AG20443 (cell line): ENCODE data around the gene MRPL24.
"Not testable (repeated sequence)": the region's sequence is repeated elsewhere in the genome, so short reads cannot be mapped to it uniquely, and the experiment has no call there.

Experiments used
- DNase-seq: peaks from one replicate; pipeline ENCODE4 v3.0.0; 2012; ENCODE audit warnings: low spot score, mixed read lengths

The MRPL24 gene

GRCh38 chr1:156740741-156741480 is at the start of gene MRPL24:
MRPL24 (minus strand) TSS chr1:156741088; CDS start chr1:156738704, 2,384 bp downstream.
- peak; percentile 96 for DNase-seq

GRCh38 chr1:156789621-156790318 is 48.9 kb upstream of the MRPL24 start:
- no peak for DNase-seq

GRCh38 chr1:156788136-156788535 is 47.2 kb upstream of the MRPL24 start:
- DNase-seq: no peak

DNA sequence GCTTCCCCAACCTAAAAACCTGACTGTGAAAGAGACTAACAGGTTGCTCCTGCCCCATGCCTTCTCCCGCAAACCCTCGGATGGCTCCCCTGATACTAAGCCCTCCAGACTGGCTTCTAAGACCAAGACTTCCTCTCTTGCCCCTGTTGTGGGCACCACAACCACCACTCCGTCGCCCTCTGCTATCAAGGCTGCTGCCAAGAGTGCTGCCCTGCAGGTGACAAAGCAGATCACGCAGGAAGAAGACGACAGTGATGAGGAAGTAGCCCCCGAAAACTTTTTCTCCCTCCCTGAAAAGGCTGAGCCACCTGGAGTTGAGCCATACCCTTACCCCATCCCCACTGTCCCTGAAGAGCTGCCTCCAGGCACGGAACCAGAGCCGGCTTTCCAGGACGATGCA is 45.8 kb upstream of the MRPL24 start:
- no peak for DNase-seq

DNA sequence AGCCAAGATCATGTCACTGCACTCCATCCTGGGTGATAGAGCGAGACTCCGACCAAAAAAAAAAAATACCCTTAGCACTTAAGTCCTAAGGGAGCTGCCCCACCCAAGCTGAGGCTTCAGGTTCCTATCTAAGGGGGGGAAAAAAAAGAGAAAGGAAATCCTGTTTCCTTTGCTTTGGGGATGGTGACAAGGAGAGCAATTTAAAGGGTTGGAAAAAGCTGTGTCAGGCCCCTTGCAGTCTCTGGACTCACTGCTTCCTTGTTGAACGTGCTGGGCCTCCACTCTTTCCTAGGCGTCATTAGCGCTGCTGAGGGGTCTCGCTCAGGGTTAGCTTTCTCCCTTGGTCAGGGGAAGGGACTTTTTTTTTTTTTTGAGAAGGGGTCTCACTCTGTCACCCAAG is 44.6 kb upstream of the MRPL24 start:
- DNase-seq: no peak

DNA sequence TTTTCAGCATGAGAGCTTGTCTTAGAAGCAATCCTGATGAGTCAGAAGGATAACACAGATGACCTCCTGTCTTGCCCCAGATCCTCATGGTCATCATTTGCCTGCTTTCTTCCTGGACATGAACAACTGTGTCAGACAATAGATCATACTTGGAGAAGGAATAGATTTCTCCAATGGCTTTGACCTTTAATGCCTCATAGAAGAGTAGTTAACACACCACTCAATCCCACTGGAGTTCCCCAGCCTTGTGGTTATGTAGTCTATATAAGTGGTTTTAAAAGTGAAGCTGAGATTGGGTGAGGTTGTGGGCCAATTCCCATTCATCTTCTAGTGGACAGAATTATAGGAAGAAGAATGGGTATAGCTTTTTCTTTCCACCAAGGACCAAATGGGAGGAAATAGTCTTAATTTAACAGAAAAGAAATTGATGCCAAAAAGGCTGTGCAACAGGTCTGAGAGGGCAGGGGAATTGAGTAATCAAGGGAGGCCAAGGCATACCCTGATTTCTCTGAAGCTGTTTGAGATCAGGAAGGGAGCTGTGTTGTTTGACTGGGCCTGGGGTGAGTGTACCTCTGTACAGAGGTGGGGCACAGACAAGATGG is 40.8 kb upstream of the MRPL24 start:
- peak; percentile 57 for DNase-seq

DNA sequence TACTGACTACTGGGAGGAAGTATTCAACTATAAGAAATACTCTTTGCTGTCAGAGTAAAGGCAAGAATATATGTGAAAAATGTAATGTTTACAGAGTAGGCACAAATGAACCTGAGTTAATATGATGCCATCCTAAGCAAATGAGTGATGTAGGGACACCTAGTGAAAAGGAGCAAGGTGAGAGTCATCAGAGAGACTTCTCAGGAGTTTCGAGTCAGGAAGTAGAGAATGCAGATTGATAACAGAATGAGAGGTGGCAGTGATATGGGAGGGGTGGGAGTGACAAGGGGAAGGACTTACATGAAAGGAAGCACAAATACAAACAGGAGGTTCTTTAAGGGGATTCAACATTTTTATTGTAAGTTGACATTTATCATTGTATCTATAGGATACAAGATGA is 36.7 kb upstream of the MRPL24 start:
- DNase-seq: no peak

- DNase-seq: no peak
These were observed 36.1 kb upstream of the MRPL24 start for GRCh38 chr1:156776942-156777341.

DNA sequence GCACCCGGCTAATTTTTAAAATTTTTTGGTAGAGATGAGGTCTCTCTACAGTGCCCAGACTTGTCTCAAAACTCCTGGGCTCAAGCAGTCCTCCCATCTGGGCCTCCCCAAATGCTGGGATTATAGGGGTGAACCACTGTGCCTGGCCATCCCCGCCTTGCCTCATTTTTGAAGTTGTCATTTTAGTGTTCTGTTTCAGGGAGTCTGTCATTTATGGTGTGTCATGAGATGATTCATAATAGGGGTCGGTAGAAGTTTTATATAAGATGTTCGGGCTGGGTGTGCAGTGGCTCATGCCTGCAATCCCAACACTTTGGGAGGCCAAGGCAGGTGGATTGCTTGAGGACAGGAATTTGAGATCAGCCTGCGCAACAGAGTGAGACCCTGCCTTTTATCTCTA is 34.9 kb upstream of the MRPL24 start:
- no peak for DNase-seq

- no peak for DNase-seq
These were observed 32.7 kb upstream of the MRPL24 start for GRCh38 chr1:156773607-156774006.

DNA sequence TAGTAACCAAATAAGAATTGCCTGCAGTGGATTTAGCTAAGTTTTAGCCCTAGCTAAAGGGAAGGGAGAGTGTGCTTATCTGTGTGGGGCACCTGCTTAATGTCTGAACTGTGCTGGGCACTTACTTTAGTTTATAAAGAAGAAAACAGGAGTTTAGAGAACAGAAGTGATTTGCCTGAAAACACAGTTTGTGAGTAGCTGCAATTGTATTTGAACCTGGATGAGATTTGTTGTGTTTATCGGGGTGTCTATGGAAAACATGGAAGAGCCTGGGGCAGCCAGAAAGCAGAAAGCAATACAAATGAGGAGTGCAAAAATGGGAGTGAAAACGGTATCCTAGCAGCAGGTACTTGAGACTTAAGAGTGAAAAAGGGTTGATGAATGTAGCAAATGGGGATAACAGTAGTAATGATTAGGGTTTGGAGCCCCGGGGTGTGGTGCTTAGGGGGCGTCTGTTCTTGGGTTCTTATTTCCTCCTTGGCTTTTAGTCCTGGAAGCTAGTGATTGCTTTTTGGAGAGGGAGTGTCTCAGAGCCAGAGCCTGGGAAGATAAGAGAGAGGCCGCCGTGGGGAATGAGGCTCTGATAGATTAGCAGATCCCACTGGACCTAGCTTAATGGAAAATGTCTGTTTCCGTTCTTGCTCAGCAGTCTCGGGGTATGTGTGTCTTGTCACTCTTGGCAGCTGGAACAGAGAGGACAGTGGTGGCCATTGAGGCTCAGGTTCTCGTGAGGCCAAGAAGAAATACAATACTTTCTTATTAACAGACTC is 32.0 kb upstream of the MRPL24 start:
- no peak for DNase-seq

- DNase-seq: no peak
These were observed 31.3 kb upstream of the MRPL24 start for GRCh38 chr1:156772222-156772621.

DNA sequence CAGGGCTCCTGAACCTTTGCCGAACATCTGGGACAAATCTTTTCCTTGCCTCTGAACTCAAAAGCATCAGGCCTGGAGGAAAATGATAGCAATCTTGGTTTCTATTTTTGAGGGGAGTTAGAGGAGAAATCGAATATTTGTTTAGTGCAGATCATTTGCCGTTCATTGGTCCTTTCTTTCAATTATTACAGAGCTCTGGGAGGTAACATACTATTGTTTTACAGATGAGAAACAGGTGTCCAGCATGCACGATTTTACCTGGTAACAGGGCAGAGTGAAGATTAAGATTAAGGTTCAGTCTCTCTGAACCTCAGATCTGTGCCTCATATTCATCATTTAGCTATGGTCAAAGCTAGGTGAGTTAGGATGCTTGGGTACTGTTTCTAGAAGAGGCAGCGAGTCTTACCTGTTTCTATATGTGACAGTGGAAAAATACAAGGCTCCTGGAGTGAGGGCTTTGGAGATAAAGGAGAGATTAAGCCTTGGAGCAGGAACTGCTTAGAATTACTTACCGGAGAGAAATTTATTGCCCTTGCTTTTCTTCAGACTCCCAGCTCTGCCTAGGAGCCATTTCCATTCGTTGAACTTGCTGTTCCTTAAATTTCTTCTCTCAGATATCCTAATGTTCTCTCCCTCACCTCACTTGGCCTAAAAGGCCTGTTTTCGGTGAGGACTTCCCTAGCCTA is 27.9 kb upstream of the MRPL24 start:
- no peak for DNase-seq

GRCh38 chr1:156767879-156768604 is 27.2 kb upstream of the MRPL24 start:
- peak; percentile 22 for DNase-seq

DNA sequence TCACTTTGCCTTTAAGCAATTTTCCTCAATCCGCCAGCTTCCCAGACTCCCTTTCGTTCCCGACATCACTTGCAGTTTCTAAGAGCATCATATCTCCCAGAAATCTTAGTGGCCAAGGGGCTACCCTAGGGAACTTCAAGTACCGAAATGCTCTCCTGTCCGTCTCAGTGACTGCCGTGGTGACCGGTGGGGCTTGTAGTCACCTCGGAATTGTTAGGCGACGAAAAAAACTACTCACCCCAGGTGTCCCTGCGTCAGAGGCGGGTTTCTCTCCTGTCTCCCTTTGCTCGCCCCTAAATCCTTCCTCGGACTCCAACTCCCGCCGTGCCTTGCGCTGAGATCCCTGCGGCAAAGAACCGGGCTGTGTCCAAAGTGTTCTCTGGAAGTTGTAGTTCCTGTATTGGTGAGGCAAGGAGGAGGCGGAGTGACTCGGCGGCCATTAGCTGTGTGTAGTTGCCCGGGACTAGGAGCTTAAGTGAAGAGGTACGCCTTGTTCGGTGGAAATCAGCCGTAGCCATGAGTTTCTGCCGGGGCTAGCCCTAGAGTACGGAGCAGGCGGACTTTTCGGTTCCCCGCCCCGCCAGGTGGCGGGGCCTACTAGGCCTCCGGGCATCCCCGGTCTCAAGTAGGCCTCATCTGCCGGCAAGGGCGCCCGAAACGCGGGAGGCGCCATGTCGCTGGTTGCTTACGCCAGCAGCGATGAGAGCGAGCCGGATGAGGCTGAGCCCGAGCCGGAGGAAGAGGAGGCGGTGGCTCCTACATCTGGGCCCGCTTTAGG is 26.4 kb upstream of the MRPL24 start, which contains the start of gene PRCC:
Gene PRCC (plus strand): TSS at position 435 of the 778 bp plus-strand sequence. CDS start 237 bp downstream, at position 672.
- peak; percentile 93 for DNase-seq

GRCh38 chr1:156766298-156767100 is 25.6 kb upstream of the MRPL24 start:
- DNase-seq: peak; percentile 25

DNA sequence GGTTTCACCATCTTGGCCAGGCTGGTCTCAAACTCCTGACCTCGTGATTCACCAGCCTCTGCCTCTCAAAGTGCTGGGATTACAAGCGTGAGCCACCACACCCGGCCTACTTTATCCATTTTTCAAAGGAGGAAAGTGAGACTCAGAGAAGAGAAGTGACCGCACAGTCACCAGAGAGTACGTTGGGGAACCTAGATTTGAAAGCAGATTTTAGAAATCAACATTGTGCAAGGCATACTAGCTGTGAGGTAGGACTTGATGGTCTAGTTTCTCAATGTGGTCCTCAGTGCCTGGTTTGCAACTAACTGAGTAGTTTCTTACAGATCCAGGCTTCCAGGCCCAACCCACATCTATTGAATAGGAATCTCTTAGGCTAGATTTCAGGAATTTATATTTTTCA is 24.8 kb upstream of the MRPL24 start:
- DNase-seq: no peak

GRCh38 chr1:156765136-156765535 is 24.2 kb upstream of the MRPL24 start:
- not testable (repeated sequence) for DNase-seq

DNA sequence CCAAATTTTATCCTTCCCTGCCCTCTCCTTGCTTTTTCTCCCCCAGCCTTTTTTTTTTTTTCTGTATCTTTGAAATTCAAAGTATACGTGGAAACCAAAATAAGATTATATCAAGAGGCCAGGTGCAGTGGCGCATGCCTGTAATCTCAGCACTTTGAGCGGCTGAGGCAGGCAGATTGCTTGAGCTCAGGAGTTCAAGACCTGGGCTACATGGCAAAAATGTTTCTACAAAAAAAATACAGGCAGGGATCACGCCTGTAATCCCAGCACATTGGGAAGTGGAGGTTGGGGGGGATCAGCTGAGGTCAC is 19.9 kb upstream of the MRPL24 start:
- no peak for DNase-seq
